ENCODE measurements around the gene VPS29.

VPS29 gene

DNA sequence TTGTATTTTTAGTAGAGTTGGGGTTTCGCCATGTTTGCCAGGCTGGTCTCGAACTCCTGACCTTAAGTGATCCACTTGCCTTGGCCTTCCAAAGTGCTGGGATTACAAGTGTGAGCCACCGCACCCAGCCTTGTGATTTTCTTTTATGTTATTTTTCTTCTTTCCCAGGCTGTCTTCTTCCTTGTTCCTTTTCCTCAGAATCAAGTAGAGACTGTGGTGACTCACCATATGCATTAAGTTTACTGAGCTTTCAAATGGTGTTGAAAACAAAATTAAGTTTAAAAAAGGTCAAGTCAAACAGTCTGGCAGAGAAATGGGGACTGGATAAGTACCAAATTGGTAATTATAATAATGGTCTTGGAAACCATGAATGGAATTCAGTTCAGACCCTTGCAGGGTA is 57.5 kb downstream of the VPS29 start:
- no peak for DNase-seq (ENCODE audit: low spot score)

All from CD4-positive, alpha-beta T cell treated with Interleukin-2 at 100 ng/mL for 4 hours (primary cell).